BLaER1 (cell line): ENCODE data around the gene TTC7B.

ENCODE experiments used
- H3K27ac ChIP-seq: shearing (Covaris generic); formaldehyde crosslinking; 2 replicates; pipeline ENCODE4 v1.8.1; 2022
- H3K27me3 ChIP-seq: shearing (Covaris generic); formaldehyde crosslinking; 2 replicates; pipeline ENCODE4 v1.8.1; 2022
- H3K36me3 ChIP-seq: shearing (Covaris generic); formaldehyde crosslinking; 2 replicates; pipeline ENCODE4 v1.8.1; 2022
- H3K4me1 ChIP-seq: shearing (Covaris generic); formaldehyde crosslinking; 2 replicates; pipeline ENCODE4 v1.8.1; 2022
- H3K4me2 ChIP-seq: shearing (Covaris generic); formaldehyde crosslinking; 2 replicates; pipeline ENCODE4 v1.8.1; 2022
- H3K4me3 ChIP-seq: shearing (Covaris generic); formaldehyde crosslinking; 2 replicates; pipeline ENCODE4 v1.8.1; 2022
- H3K9ac ChIP-seq: shearing (Covaris generic); formaldehyde crosslinking; 2 replicates; pipeline ENCODE4 v1.8.1; 2022
- H3K9me3 ChIP-seq: shearing (Covaris generic); formaldehyde crosslinking; 2 replicates; pipeline ENCODE4 v1.8.1; 2022
- H4K20me1 ChIP-seq: shearing (Covaris generic); formaldehyde crosslinking; 2 replicates; pipeline ENCODE4 v1.8.1; 2022
- Cebpa-rat ChIP-seq: shearing (Covaris generic); IDR thresholded peaks from 2 replicates; pipeline ENCODE4 v1.8.1; 2022

TTC7B gene

DNA sequence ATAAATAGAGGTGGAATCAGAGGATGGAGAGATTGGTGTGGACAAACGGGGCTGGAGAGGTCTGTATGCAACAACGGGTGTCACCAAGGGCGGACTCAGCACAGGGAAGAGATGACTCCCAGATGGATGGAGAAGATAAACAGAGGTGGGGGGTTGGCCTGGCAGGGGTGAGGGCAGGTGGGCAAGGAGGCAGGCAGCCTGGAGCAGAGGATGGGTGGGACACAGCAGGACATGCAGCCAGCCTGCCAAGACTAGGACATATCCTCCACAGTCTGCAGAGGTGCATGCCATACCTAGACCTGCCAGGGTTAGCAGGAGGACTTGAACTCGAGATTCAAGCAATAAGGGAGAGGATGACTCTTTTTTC, 56.2 kb downstream of the TTC7B start:
- Histone ChIP-seq H3K9me3 (peaks cover 21% of the 10 kb centered on the region), H3K27ac (peak overlapping the region; percentile 93), H3K9ac (peak overlapping the region; percentile 85; the same call in 1 of the 2 replicates), H3K4me3 (no peak overlapping the region), H3K4me1 (peaks cover 37% of the 10 kb centered on the region), H3K27me3 (no peaks in the 10 kb centered on the region), H3K4me2 (peak overlapping the region; percentile 97), H3K36me3 (0 out of 2 replicates have a peak, but pooled peaks cover 4% of the 10 kb centered on the region), H4K20me1 (no peaks in the 10 kb centered on the region)
- no peak for TF ChIP-seq Cebpa-rat

DNA sequence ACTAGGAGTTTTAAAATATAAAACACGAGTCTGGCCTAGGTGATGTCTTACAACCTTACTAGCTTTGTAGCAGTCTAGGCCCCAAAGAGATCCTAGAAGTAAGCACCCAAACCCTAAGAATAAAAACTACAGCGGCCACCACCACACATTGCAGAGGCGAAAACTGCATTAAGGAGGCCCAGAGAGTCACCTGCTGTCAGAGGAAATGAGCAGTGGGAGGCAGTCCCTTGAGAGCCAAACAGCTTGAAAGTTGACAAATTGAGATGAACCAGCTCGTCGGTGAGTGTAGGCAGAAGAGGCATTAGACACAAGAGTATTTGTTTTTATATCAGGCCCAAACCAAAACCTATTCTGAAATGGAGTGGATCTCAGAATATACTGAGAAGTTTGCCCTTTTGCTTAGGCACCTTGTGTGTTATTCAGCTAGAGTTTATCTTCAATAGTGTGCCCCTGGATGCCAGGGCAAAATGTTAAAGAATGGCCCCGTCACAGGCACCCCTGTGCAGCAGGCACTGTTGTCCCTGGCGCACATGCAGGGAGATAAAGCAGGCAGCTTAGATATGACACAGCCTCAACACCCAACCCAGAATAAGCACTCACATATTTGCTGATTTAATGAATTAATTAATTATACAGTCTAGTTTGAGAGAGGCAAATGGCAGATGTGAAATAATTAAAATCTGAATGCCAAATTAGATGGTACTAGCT, 56.7 kb downstream of the TTC7B start:
- Histone ChIP-seq H3K27me3 (no peaks in the 10 kb centered on the region), H3K4me2 (peak overlapping the region; percentile 97), H3K36me3 (0 out of 2 replicates have a peak, but pooled peaks cover 4% of the 10 kb centered on the region), H3K9me3 (peaks cover 21% of the 10 kb centered on the region), H3K4me1 (peaks cover 37% of the 10 kb centered on the region), H3K4me3 (peak overlapping the region; percentile 62), H3K9ac (peak overlapping the region; percentile 85), H3K27ac (peak overlapping the region; percentile 93), H4K20me1 (no peaks in the 10 kb centered on the region)
- no peak for TF ChIP-seq Cebpa-rat

DNA sequence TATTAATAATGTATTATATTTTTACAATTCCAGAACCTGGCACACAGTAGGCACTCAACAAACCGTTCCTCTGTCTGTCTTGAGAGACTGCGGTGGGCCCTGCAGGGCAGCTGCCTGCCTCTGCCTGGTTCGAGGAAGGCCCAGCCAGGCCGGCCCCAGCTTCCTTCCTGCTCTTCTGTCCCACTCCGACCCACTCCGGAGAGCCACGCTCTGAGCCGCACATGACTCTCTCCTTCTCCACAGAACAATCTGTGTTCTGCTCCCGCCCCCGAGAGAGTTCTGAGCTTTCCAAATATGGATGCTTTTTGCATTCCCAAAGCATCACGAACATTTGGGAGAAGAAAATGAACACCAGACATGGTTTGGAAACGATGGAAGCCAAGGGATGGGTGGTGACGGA, 57.3 kb downstream of the TTC7B start:
- TF ChIP-seq Cebpa-rat, result no peak
- Histone ChIP-seq H4K20me1 (no peaks in the 10 kb centered on the region), H3K36me3 (0 out of 2 replicates have a peak, but pooled peaks cover 4% of the 10 kb centered on the region), H3K4me3 (peak overlapping the region; percentile 62), H3K4me1 (peaks cover 37% of the 10 kb centered on the region), H3K4me2 (peak overlapping the region; percentile 97), H3K27me3 (no peaks in the 10 kb centered on the region), H3K27ac (peak overlapping the region; percentile 93), H3K9ac (peak overlapping the region; percentile 85), H3K9me3 (peaks cover 20% of the 10 kb centered on the region)

DNA sequence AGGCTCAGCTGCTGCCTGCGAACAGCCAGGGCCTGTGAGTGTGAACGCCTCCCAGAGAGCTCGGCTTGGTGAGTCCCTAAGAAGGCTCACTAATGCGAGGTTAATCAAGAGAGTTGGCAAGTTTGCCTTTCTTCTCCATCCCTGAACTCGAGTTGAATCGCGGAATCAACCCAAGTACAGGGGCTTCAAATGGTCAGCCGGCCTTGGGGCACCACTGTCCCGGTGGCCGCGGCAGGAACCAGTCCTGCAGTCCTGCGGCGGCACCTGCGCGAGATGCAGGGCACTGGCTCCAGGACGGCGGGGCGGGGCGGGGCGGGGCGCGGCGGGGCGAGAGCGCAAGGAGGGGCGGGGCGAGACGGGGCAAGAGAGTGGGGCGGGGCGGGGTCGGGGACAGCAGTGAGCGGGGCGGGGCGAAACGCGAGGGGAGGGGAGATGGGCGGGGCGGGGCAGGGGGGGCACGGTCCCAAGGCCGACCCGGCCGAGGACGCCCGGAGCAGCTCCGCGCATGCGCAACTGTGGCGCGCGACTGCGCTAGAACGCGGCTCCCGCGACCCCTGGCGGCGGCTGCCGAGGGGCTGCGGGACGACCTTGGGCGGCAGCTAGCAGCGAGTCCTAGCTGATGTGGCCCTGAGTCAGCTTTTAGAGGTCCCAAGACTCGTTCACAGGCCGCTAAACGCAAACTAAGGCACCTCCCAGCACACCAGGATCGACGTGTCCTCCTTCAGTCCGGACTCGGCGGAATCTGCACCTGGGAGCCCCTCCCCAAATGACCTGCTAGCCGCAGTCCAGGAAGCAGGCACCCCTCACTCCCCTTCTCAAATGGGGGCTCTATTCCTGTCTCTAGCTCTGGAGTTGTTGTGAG, 58.0 kb downstream of the TTC7B start:
- H3K9ac ChIP-seq, result peak overlapping the region; percentile 85
- peak overlapping the region; percentile 97 for H3K4me2 ChIP-seq
- H3K9me3 ChIP-seq, result peaks cover 14% of the 10 kb centered on the region
- no peaks in the 10 kb centered on the region for H4K20me1 ChIP-seq
- peak overlapping the region; percentile 93 for H3K27ac ChIP-seq
- H3K27me3 ChIP-seq, result no peaks in the 10 kb centered on the region
- H3K4me1 ChIP-seq, result peaks cover 37% of the 10 kb centered on the region
- H3K4me3 ChIP-seq, result peak overlapping the region; percentile 62
- no peak for TF ChIP-seq Cebpa-rat
- H3K36me3 ChIP-seq, result 0 out of 2 replicates have a peak, but pooled peaks cover 4% of the 10 kb centered on the region

DNA sequence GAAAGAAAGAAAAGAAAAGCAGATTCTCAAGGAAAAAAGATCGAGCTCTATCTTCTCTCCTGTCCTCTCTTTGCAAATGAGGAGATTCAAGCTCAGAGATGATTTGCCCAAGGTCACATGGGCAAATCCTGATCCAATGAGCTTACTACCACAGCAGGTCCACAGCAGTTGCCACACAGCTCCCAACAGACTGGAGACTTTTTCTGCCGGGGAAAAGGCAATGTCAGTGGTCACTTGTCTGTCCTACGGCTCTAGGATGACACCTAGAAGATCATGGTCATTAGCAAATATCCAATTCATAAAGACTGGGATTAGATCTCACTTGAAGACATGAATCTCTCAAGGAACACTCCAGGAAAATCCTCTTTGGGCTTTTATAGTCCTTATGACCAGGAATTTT, 58.8 kb downstream of the TTC7B start:
- H3K4me2 ChIP-seq, result peak overlapping the region; percentile 82
- H3K4me1 ChIP-seq, result peaks cover 37% of the 10 kb centered on the region
- H3K27me3 ChIP-seq, result no peaks in the 10 kb centered on the region
- 0 out of 2 replicates have a peak, but pooled peaks cover under 1% of the 10 kb centered on the region for H3K36me3 ChIP-seq
- peaks cover 6% of the 10 kb centered on the region for H3K9me3 ChIP-seq
- no peak overlapping the region for H3K4me3 ChIP-seq
- H3K27ac ChIP-seq, result no peak overlapping the region
- H3K9ac ChIP-seq, result no peak overlapping the region
- no peak for TF ChIP-seq Cebpa-rat
- no peaks in the 10 kb centered on the region for H4K20me1 ChIP-seq

DNA sequence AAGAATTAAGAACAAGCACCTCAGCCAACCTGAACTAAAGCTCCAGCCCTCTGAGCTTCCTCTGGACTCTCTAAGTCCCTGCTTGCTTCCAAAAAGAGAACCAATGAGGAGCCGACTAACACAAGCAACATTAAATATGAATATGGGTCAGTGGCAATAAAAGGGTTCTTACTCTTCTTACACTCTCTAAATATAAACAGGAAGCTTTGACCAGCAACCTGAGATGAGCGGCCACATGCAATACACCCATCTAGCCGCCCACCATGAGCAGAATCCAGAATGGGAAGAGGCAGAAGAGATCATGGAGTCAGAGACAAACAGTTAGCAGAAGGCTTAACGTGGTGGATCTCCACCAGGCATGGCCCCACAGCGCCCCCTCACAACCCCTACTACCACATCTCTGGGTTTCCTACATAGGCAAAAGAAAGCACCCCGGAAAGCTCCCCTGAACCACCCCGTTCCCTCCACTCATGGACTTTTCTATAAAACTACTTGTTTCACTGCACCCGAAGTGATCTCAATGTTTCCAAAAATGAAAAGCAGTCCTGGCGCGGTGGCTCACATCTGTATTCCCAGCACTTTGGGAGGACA, 59.4 kb downstream of the TTC7B start:
- Histone ChIP-seq H3K4me2 (no peak overlapping the region), H3K36me3 (no peaks in the 10 kb centered on the region), H3K4me3 (no peak overlapping the region), H3K9ac (no peak overlapping the region), H3K9me3 (no peaks in the 10 kb centered on the region), H3K27me3 (no peaks in the 10 kb centered on the region), H3K27ac (no peak overlapping the region), H3K4me1 (peaks cover 37% of the 10 kb centered on the region), H4K20me1 (no peaks in the 10 kb centered on the region)
- no peak for TF ChIP-seq Cebpa-rat

- Histone ChIP-seq H3K9ac (no peak overlapping the region), H3K27ac (no peak overlapping the region), H4K20me1 (no peaks in the 10 kb centered on the region), H3K4me2 (no peak overlapping the region), H3K9me3 (no peaks in the 10 kb centered on the region), H3K27me3 (no peaks in the 10 kb centered on the region), H3K4me3 (no peak overlapping the region), H3K36me3 (no peaks in the 10 kb centered on the region), H3K4me1 (peaks cover 29% of the 10 kb centered on the region)
- TF ChIP-seq Cebpa-rat, result no peak
Observed at GRCh38 chr14:90755661-90756304, 60.4 kb downstream of the TTC7B start.

- no peaks in the 10 kb centered on the region for H4K20me1 ChIP-seq
- peaks cover 7% of the 10 kb centered on the region for H3K4me1 ChIP-seq
- no peak overlapping the region for H3K9ac ChIP-seq
- no peak overlapping the region for H3K27ac ChIP-seq
- no peaks in the 10 kb centered on the region for H3K27me3 ChIP-seq
- H3K4me3 ChIP-seq, result no peak overlapping the region
- H3K36me3 ChIP-seq, result peaks cover 9% of the 10 kb centered on the region; the same call in 1 of the 2 replicates
- TF ChIP-seq Cebpa-rat, result no peak
- H3K9me3 ChIP-seq, result peaks cover 18% of the 10 kb centered on the region
- H3K4me2 ChIP-seq, result no peak overlapping the region
Observed at GRCh38 chr14:90753456-90754005, 62.7 kb downstream of the TTC7B start.

DNA sequence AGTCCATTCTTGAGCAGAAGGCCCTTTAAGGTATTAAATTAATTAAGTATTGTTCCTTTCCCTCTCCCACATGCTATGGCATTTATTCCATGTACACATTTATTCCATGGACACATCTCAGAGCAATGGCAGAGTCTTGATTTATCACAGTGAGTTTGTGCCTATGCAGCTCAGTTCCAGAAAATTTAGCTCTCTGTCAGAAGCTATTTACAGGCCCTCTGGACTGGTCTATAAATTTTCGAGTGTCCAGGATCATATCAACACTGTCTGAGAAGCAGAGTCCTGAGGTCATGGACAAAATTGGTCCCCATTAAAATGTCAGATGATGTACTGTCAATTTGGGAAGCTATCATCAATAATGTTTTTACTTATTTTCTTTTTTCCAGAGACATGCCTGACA, 65.5 kb downstream of the TTC7B start:
- Histone ChIP-seq H3K4me3 (no peak overlapping the region), H3K36me3 (peaks cover 9% of the 10 kb centered on the region; the same call in 1 of the 2 replicates), H3K27me3 (no peaks in the 10 kb centered on the region), H3K4me2 (no peak overlapping the region), H3K27ac (no peak overlapping the region), H3K9ac (no peak overlapping the region), H3K9me3 (peaks cover 25% of the 10 kb centered on the region), H4K20me1 (no peaks in the 10 kb centered on the region), H3K4me1 (no peaks in the 10 kb centered on the region)
- no peak for TF ChIP-seq Cebpa-rat
